Natural killer cell (primary cell): ENCODE results near the gene ARFGAP2. TPM values are rescaled to one million over a fixed set of nuclear protein-coding genes. Genes with fewer than 3 reads are reported as not detected.

Experiments
- ATAC-seq, 3 donors: fragments of 150-1000 bp in 2 of 3; fragments of 200-7000 bp in 1 of 3; cut with Tn5 transposase; 1 replicate in 1 of 3; 2 replicates in 2 of 3; pipeline ENCODE4 v1.10.0; 2021; ENCODE audit warnings: mild to moderate bottlenecking in 2 of 3, moderate library complexity in 2 of 3
- DNase-seq, 2 donors: peaks; one replicate each; pipeline versions ENCODE4 v3.0.0 to v3.0.0-alpha.2; 2013 to 2021; ENCODE audit warnings: mixed read lengths in 1 of 2
- H3K27ac ChIP-seq: one replicate; pipeline ENCODE4 v1.5.1; 2013; ENCODE audit warnings: mild to moderate bottlenecking, low read length
- H3K27me3 ChIP-seq: one replicate; pipeline ENCODE4 v1.6.1; 2013; ENCODE audit warnings: low read length; ENCODE audit not compliant: control insufficient read depth, insufficient read depth
- H3K36me3 ChIP-seq: one replicate; pipeline ENCODE4 v1.6.1; 2013; ENCODE audit warnings: low read length; ENCODE audit not compliant: control insufficient read depth, insufficient read depth
- H3K4me1 ChIP-seq: one replicate; pipeline ENCODE4 v1.6.1; 2013; ENCODE audit warnings: low read length; ENCODE audit not compliant: control insufficient read depth, insufficient read depth
- H3K4me3 ChIP-seq: one replicate; pipeline ENCODE4 v1.5.1; 2013; ENCODE audit warnings: low read length
- H3K9me3 ChIP-seq: one replicate; pipeline ENCODE4 v1.6.1; 2013; ENCODE audit warnings: low read length; ENCODE audit not compliant: control insufficient read depth, insufficient read depth
- H3K27ac Mint-ChIP-seq, 2 donors: one replicate each; pipeline ENCODE4 v1.8.0; 2022; ENCODE audit warnings: mild to moderate bottlenecking in 2 of 2, mixed read lengths in 2 of 2, moderate library complexity in 1 of 2
- H3K27me3 Mint-ChIP-seq, 2 donors: one replicate each; pipeline ENCODE4 v1.8.0; 2022; ENCODE audit warnings: low read depth in 2 of 2, mixed read lengths in 2 of 2
- H3K36me3 Mint-ChIP-seq: one replicate; pipeline ENCODE4 v1.8.0; 2022; ENCODE audit warnings: mixed read lengths
- H3K4me1 Mint-ChIP-seq, 2 donors: one replicate each; pipeline ENCODE4 v1.8.0; 2022; ENCODE audit warnings: mixed read lengths in 2 of 2
- H3K4me3 Mint-ChIP-seq: one replicate; pipeline ENCODE4 v1.8.0; 2022; ENCODE audit warnings: mild to moderate bottlenecking, moderate library complexity, mixed read lengths
- H3K9me3 Mint-ChIP-seq, 2 donors: one replicate each; pipeline ENCODE4 v1.8.0; 2022; ENCODE audit warnings: mixed read lengths in 2 of 2
- WGBS: methylation state at CpG from one replicate; pipeline ENCODE4 v1.1.7; 2013; ENCODE audit warnings: missing lambda C conversion rate; ENCODE audit not compliant: insufficient coverage; 5-methylcytosine and 5-hydroxymethylcytosine counted together
- intact Hi-C: fragments of 100-400 bp; cut with micrococcal nuclease; formaldehyde crosslinking; loops from one replicate; pipeline ENCODE4 v1.14.2; 2022
- total RNA-seq, 4 donors: library from RNA; stranded (reverse); fragments of 120-200 nt in 1 of 4; gene quantifications; one replicate each; pipeline versions ENCODE4 v1.2.3 to v1.2.4, GENCODE V29; 2013 to 2022
- TF ChIP-seq, protein P1 (sequence below): fragments of 200-600 bp; IDR thresholded peaks from one replicate; pipeline ENCODE4 v1.8.0; 2022; ENCODE audit warnings: antibody characterized with exemption

ARFGAP2 gene
- total RNA-seq, 3 donors from 2014 or later (not counting 1 experiment from before 2014, with no cell fraction given): 199 to 236 (median 228) TPM

DNA sequence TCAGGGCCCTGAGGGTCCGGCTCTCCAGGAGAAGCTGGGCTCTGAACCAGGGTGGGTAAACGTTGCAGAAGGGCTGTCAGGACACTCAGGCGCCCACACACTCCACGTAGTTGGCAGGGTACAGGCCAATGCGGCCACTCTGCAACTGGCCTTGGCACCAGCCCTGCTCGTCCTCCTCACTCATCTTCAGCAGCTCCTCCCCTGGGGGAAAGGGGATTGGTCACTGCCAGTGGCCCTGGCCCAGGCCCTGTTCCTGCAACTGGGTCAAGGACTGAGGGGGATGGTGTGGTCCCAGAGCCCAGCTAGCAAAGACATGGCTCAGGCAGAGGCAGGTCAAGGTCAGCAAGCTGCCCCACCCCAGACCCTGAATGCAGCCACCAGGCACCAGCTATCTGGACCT is 1.2 kb upstream of the ARFGAP2 start:
- peaks cover 0 to 3% of the 10 kb centered on the region in 2 donors for H3K27me3 Mint-ChIP-seq
- peaks cover 29% of the 10 kb centered on the region for H3K4me1 ChIP-seq
- no peaks in the 10 kb centered on the region for H3K36me3 Mint-ChIP-seq
- intact Hi-C loops: loop anchor here (2.0 to 10.0 kb wide), 3 partner anchors 37 to 227 kb away; partner anchors contain the start of genes DDB2, MADD and SLC39A13
- H3K9me3 Mint-ChIP-seq: no peaks in the 10 kb centered on the region
- ATAC-seq (no peak), DNase-seq (no peak)
- H3K36me3 ChIP-seq: peaks cover 14% of the 10 kb centered on the region
- H3K4me3 Mint-ChIP-seq: peak overlapping the region; percentile 97
- no peaks in the 10 kb centered on the region for H3K27me3 ChIP-seq
- WGBS: 70% methylated on average over 6 of the region's 6 CpGs
- H3K9me3 ChIP-seq: no peaks in the 10 kb centered on the region
- peak overlapping the region; percentile 96 for H3K27ac Mint-ChIP-seq
- peak overlapping the region; percentile 95 for H3K27ac ChIP-seq
- H3K4me1 Mint-ChIP-seq: peaks cover 24 to 38% of the 10 kb centered on the region in 2 donors
- TF ChIP-seq, protein P1, sequence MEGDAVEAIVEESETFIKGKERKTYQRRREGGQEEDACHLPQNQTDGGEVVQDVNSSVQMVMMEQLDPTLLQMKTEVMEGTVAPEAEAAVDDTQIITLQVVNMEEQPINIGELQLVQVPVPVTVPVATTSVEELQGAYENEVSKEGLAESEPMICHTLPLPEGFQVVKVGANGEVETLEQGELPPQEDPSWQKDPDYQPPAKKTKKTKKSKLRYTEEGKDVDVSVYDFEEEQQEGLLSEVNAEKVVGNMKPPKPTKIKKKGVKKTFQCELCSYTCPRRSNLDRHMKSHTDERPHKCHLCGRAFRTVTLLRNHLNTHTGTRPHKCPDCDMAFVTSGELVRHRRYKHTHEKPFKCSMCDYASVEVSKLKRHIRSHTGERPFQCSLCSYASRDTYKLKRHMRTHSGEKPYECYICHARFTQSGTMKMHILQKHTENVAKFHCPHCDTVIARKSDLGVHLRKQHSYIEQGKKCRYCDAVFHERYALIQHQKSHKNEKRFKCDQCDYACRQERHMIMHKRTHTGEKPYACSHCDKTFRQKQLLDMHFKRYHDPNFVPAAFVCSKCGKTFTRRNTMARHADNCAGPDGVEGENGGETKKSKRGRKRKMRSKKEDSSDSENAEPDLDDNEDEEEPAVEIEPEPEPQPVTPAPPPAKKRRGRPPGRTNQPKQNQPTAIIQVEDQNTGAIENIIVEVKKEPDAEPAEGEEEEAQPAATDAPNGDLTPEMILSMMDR: no peak
- H3K4me3 ChIP-seq: no peak overlapping the region

DNA sequence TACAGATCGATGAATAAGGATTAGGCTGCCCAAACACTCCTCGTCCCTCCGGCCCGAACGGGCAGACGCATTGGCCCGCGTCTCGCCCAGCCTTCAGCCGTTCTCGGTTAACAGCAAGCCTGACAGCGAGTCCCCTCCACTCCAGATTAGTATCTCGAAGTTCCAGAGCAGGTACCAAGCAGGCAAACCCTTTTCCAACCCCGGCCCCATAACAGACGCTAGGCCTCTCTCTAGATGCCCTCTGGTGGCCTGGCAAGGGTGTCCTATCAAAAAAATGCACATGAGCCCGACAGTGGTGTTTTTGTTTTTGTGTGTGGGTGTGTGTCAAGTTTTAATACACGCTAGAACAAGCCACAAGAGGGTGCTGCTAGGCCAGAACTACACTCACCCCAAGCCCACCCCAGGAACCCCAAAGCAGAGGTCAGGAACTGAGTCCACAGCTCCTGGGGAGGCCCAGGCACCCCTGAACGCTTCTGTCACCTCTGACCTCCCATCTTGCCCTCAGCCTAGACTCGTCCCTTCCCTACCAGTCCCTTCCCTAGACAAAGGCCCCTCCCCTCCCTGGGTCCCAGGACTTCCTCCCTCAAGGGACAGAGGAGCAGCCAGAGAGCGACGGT is 658 bp upstream of the ARFGAP2 start:
- peak overlapping the region; percentile 90 for H3K4me3 ChIP-seq
- H3K27me3 ChIP-seq: no peaks in the 10 kb centered on the region
- H3K27me3 Mint-ChIP-seq: peaks cover 0 to 3% of the 10 kb centered on the region in 2 donors
- H3K27ac Mint-ChIP-seq: peak overlapping the region; percentile 96
- peaks cover 33% of the 10 kb centered on the region for H3K4me1 ChIP-seq
- TF ChIP-seq, protein P1: peak; percentile 76
- H3K36me3 ChIP-seq: peaks cover 19% of the 10 kb centered on the region
- DNase-seq (peak; percentile 69 to 89), ATAC-seq (peak; percentile 66 to 81 (median 67))
- no peaks in the 10 kb centered on the region for H3K36me3 Mint-ChIP-seq
- no peaks in the 10 kb centered on the region for H3K9me3 Mint-ChIP-seq
- WGBS: 3% methylated on average over 21 of the region's 21 CpGs
- H3K4me1 Mint-ChIP-seq: peaks cover 24 to 43% of the 10 kb centered on the region in 2 donors
- peak overlapping the region; percentile 97 for H3K4me3 Mint-ChIP-seq
- no peaks in the 10 kb centered on the region for H3K9me3 ChIP-seq
- H3K27ac ChIP-seq: peak overlapping the region; percentile 95
- intact Hi-C loops: loop anchor here (2.0 to 10.0 kb wide), 3 partner anchors 37 to 227 kb away; partner anchors contain the start of genes DDB2, MADD and SLC39A13

DNA sequence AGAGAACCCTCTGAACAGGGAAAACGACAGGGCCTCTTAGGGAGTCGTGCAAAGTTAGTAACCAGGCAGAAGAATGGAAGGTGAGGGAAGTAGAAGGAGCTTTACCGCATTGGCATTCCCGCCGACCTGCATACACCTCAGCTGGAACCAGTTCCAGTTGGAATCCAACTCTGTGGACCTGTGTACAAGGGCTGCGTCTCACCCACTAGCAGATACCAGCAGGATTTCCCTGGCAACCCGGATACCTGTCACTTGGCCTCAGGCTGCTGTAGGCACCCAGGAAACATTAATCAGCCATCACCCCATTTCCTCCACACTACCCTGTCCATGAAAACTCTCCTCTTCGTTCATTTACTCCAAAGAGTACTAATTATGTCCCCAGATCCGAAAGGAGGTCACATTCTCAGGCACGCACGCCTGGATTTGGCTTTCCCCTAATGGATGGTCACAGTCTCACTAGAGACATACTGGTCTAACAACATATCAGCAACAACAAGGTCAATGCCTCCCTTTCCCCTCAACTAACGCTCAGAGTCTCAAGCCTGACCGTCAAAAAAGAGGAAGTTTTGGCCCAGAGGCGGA is 842 bp downstream of the ARFGAP2 start:
- H3K4me3 ChIP-seq: peak overlapping the region; percentile 91
- Mint-ChIP-seq H3K4me3 (peak overlapping the region; percentile 97), H3K4me1 (peaks cover 24 to 52% of the 10 kb centered on the region in 2 donors), H3K27ac (peak overlapping the region; percentile 96), H3K27me3 (peaks cover 0 to 3% of the 10 kb centered on the region in 2 donors), H3K36me3 (no peaks in the 10 kb centered on the region), H3K9me3 (no peaks in the 10 kb centered on the region)
- peaks cover 33% of the 10 kb centered on the region for H3K4me1 ChIP-seq
- 31% methylated on average over 14 of the region's 14 CpGs for WGBS
- no peak for ATAC-seq
- H3K9me3 ChIP-seq: no peaks in the 10 kb centered on the region
- intact Hi-C loops: loop anchor here (2.0 to 10.0 kb wide), 3 partner anchors 39 to 229 kb away; partner anchors contain the start of genes DDB2, MADD and SLC39A13
- H3K27ac ChIP-seq: peak overlapping the region; percentile 90
- TF ChIP-seq, protein P1: no peak
- DNase-seq: no peak
- peaks cover 32% of the 10 kb centered on the region for H3K36me3 ChIP-seq
- H3K27me3 ChIP-seq: no peaks in the 10 kb centered on the region
